ENCODE results near the gene GPR39.

Gene GPR39

DNA sequence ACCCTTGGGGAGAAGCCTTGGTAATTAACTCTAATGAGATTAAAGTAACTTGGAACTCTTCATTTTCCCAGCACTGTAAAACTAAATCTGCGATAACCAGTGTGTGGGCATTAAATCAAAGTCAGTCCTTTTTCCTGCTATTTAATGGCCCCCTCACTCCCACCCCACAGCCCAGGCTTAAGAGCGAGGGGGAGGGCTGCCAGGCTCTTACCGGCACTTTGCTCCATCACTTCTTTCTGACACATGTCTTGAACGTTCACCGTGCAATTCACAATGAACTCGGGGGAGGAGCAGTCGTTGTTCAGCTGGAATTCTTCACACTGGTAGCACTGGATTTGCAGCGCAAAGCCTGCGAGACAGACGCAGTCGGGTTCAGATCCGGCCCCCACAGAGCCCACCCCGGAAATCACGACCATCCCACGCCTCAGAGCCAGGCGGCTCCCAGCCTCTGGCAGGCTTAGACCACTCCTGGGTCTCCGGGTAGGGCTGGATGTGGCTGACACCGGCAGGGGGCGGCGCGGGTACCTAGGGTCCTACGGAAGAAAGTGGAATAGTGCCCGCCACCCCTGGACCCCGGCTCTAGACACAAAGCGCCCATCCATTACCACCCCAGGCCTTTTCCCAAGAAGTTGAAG is 251.7 kb downstream of the GPR39 start:
- peak overlapping the region; percentile 61 for H3K4me3 ChIP-seq (ENCODE audit: low read depth, low read length)

DNA sequence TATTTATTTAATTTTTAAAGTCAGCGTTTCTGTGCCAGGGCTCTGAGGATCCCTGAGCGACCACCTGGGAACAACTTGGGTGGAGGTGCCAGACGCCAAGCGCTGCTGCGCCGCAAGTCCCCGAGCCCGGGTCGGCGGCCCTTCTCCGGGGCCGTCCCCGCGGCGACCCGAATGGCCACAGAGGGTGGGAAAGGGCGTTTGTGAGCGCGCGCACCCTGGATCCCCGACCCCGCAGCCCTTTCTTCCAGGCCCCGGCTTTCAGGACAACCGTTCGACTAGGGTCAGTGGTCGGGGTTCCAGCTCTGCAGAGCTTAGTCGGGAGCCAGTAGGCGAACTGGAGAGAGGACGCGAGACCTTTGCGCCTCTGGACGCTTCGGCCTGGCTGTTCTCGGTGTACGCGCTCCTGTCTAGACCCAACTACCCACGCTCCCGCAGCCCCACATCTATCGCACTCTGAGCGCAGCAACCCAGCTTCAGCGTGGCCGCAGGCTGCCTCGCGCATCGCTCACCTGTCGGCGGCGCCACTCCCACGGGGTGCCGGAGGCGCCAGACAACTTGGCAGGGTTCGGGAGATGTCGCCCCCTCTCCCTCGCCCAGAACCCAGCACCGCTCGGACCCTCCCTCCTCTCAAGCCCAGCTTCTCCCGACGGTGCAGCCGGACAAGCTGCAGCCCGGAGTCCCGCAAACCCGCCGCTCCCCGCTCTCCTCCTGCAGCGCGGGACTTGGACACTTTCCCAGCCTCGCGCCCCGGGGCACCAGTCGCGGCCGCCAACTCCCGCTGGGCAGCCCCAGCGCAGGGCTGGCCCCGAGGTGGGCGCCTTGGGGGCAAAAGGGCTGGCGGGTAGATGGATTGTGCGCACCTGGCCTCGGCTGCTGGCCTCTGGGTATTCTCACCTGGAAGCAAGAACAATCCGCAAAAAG is 252.6 kb downstream of the GPR39 start:
- H3K4me3 ChIP-seq (ENCODE audit: low read depth, low read length): peak overlapping the region; percentile 61

GRCh38 chr2:132669908-132670495 is 253.4 kb downstream of the GPR39 start, which contains the start of gene LYPD1:
LYPD1 (minus strand) TSS chr2:132670205; CDS start chr2:132669932, 273 bp downstream.
- peak within 1 kb of the TSS; percentile 61 for H3K4me3 ChIP-seq (ENCODE audit: low read depth, low read length)

GRCh38 chr2:132670496-132671150 is 254.0 kb downstream of the GPR39 start:
- H3K4me3 ChIP-seq (ENCODE audit: low read depth, low read length): peak overlapping the region; percentile 61

GRCh38 chr2:132671151-132671835 is 254.7 kb downstream of the GPR39 start:
- peak overlapping the region; percentile 61 for H3K4me3 ChIP-seq (ENCODE audit: low read depth, low read length)

DNA sequence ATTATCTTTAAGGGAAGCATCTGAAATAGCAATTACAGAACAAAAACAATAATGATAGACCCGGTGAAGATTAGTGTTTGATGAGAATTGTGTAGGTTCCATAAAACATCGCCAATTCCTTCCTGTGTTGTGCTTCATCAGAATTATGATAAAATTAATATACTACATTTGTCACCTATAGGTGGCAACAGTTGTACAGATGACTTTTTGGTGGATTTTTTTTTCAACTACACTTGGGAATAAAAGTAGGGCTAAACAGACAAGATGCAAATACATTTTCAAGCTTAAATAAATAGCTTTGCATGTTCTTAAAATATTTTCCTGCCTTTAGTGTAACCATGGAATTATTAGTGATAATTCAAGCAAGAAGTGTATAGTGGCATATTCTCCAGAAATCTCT is 260.4 kb downstream of the GPR39 start:
- H3K4me3 ChIP-seq (ENCODE audit: low read depth, low read length): no peak overlapping the region

DNA sequence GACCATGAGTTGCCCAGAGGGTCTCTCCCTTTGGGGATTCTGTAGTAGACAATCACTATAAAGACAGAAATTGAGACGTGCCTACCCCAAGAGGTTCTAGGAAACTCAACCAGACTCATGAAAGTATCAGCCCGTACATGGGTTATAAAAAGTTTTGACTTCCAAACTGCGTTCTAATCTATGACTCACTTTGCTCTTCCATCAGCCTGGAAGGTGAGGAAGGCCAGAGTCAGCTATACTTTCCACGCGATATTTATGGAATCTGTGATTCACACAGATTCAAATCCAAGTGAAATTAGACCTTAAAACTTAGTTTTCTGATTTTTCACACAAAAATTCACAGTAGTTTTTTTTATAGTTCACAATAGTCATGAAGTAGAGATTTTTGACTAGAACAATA is 261.1 kb downstream of the GPR39 start:
- H3K4me3 ChIP-seq (ENCODE audit: low read depth, low read length): no peak overlapping the region

DNA sequence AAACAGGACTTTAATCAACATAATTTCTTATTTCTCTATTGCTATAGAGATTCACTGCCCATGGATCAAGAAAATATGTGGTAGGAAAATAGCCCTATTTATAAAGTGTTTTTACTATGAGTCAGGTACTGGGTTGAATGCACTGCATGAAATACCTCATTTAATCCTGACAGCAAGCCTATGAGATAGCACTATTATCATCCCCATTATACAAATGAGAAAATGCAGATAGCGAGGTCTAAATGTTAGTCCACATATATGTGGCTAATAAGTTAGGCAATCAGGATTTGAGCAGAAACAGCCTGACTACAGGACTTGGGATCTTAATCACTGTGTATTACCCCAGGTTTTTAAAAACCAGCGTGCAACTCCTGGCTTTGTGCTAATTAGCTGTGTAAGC is 261.9 kb downstream of the GPR39 start:
- no peak overlapping the region for H3K4me3 ChIP-seq (ENCODE audit: low read depth, low read length)

GRCh38 chr2:132680544-132680943 is 263.9 kb downstream of the GPR39 start:
- H3K4me3 ChIP-seq (ENCODE audit: low read depth, low read length): no peak overlapping the region

GRCh38 chr2:132681766-132682165 is 265.2 kb downstream of the GPR39 start:
- H3K4me3 ChIP-seq (ENCODE audit: low read depth, low read length): no peak overlapping the region

DNA sequence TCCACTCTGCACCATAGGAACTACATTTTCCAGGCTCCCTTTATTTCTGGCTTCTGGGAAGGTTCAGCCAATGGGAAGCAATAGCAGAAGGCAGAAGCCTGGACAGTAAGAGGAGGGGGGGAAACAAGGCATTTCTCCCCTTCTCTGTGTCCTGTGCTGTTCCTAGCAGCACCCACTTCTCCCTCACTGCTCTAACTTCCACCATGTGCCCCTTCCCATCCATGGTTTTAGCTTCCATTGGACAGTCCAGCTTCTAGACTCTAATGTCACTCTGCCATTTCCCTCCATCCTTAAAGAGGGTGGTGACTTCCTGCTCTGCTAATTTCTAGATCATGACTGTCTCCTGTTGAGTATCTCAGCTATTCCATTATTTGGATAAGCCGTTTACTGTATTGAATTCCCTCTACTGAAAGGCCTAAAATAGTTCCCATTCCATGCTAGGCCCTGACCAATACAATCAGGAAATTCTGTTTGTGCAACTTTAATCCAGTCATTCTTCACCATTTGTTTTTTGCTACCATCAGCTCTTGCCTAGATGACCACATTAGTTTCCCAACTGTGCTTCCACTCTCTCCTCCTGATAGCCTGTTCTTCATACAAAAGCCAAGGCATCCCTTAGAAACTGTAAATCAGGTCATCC is 274.2 kb downstream of the GPR39 start:
- no peak overlapping the region for H3K4me3 ChIP-seq (ENCODE audit: low read depth, low read length)

GRCh38 chr2:132691556-132691955 is 275.0 kb downstream of the GPR39 start:
- H3K4me3 ChIP-seq (ENCODE audit: low read depth, low read length): no peak overlapping the region

DNA sequence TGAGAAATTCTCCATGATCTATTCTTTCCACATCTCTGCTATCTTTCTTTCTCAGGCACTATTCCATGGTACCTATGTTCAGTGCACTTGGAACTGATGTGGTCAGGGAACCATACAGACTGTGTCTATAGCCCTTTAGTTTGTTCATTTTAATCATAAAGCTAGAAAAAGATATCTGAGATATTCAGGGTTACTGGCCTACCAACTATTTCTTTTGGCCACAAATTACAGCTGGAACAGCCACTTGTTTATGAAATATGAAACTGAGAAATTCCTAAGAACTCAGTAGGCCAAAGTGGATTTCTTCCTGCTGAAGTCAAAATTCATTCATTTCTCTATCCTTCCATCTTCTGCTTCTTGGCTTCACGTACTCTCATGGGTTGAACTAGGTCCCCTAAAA is 276.2 kb downstream of the GPR39 start:
- no peak overlapping the region for H3K4me3 ChIP-seq (ENCODE audit: low read depth, low read length)
